NCI-H748 (cell line): Measurements from ENCODE around the gene HSD11B2.
A peak's percentile ranks its signal among the peaks of the same experiment; 100 is the strongest.

Experiments used
- DNase-seq: peaks from one replicate; lab custom pipeline; 2025; ENCODE audit not compliant: unreplicated experiment; lab: John Stamatoyannopoulos, UW

Gene HSD11B2

GRCh38 chr16:67470359-67470758, 39.4 kb downstream of the HSD11B2 start:
- DNase-seq: peak; percentile 23

DNA sequence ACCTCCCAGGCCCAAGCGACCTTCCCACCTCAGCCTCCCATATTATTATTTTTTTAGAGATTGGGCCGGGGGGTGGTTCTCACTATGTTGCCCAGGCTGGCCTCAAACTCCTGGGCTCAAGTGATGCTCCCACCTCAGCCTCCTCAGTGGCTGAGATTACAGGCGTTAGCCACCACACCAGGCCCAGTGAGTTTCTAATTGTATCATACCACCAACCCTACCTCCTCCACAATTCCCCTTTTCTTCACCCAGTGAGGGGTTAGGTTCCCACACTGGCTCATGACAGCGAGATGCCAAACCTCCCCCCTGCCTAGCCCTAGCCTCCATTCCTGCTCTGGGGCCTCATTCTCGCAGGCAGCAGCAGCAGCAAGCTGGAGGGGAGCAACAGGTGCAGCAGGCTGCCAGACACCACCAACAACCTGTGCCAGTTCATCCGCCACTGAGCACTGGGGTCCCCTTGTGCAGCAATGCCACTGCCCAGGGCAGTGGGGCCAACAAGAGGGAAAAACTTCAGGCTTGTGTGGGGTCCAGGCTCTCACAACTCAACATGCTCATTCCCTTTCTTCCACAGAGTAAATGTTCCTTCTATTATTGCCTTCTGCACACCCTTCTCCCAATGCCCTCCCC, 41.0 kb downstream of the HSD11B2 start:
- DNase-seq: no peak

DNA sequence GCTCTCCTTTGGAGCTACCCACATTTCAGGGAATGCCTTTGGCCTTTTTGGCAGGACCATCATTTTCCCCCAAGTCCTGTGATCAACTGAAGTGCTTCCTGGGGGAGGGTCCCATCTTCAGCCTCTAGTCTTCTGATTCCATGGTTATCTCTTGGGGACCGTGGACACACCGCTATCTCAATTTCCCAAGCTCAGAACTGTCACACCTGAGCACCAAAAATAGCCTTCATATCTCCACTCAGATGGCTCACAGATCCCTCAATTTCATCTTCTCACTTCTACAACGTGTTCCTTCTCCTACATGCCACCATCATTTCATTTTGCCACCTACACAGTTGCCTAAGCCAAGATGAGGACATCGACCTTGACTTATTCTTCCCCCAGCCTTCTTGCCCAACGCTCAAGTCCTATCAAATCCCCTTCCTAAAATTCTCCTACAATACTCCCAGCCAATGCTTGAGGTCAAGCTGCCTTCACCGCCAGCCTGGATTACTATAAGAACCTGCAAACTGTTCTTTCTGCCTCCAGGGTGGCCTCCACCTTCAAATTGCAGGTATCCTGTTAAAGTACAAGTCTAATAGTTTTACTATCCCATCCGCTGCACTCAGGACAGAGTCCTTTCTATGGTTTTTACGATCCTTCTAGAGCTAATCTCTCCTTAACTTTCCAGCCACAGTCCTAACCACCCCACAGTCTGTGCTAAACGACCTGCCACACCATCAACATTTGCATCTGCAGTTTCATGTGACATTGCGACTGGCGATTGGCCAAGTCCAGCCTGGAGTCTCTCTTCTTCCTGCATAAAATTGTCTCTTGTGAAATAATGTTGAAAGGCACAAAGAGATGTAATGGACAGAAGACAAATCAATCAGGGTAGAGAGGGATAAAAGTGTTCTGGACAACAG, 43.9 kb downstream of the HSD11B2 start:
- DNase-seq: no peak

DNA sequence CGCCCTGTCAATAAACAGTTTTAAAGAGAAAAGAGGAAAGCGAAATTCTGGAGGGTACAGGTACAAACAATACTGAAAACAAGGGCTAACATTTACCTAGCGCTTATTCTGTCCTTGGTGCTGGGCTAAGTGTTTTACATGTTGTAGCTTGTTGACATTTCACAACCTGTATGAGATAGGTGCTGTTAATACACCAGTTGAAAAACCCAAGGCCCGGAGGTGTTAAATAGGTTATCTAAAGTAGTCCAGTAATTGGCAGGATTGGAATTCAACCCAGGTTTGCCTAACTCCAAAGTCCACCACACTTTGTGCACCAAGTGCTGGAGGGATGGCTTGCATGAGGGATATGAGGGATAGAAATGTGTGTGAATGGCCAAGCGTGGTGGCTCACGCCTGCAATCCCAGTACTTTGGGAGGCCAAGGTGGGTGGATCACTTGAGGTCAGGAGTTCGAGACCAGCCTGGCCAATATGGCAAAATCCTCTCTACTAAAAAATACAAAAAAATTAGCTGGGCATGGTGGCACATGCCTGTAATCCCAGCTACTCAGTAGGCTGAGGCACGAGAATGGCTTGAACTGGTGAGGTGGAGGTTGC, 47.1 kb downstream of the HSD11B2 start:
- DNase-seq: no peak

- DNase-seq: peak; percentile 94
Observed at GRCh38 chr16:67480833-67481560, 50.1 kb downstream of the HSD11B2 start, which contains the start of gene ATP6V0D1. ATP6V0D1 (minus strand) TSS chr16:67481157; CDS start chr16:67481086, 71 bp downstream.

DNA sequence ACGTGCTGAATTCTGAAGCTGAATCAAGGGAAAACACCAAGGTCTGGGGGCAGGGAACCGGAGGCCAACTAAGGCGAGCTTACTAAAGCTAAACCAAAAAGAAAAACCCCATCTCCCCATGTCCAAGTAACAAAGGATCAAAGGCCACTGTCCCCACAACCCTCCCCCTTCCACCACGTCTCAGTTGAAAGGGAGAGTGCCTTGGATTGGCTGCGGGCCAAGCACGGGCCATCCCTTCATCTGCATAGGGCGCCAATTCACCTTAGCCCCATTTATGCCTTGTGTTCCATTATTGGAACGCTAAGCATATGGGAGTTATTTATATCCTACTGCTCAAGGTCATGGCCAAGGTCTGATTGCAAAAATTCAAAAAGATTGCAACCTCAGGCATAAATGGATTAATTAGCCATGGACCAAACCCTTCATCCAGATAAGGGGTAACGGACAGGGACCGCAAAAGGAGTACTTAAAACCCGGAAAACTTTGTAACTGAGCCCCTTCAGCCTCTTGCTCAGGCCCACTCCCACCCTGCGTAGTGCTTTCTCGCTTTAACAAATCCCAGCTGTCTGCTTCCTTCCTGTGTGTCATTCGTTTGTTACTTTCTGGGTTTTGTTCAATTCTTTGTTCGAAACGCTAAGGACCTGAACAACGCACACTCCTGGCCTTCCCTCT, 50.8 kb downstream of the HSD11B2 start:
- peak; percentile 45 for DNase-seq

DNA sequence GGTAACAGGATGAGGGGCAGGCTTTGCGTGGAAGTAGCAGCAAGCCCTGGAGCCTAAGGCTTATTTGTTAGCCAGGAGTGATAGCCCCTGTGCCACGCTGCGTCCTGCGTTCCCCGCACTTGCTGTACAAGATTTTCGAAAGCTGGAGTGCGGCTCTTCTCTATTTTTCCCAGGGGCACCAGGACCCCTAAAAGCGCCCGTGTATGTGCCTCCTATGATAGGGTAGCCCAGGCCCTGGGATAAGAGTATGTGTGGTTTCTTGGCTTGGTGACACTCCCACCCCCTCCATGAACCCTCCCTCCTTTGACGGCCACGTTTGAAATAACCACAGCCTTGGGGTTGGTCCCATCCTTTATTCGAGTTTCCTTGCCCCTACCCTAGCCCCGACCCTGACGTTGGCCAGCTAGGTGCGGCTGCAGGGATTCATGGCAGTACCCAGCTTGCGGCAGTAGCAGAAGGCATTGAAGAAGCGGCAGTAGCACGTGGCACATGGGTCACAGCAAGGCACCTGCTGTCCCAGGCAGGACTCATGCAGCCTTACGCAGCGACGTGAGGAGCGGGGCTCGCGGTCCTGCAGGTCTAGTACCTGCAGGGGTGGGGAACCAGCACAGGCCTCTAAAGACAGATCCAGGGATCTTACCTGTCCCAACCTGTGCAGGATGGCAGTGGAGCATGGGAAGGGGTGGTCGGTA, 51.5 kb downstream of the HSD11B2 start:
- DNase-seq: no peak

DNA sequence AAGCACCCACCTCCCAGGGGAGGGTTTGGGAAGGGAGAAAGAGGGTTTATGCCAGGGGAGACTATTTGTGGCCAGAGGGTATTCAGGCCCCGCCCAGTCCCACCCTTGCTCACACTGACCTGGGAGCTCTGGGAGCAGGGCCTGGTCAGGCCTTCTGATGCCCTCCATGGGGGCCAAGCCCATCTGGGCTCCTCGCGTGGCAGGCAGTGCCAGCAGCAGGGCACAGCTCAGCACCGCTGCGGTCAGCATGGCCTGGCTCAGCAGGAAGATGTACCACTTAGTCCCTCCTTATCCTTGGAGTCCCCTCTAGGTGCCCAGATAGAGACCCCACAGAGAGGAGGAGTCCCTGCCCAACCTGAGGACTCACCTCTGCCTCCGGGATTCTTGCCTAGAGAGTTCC, 52.2 kb downstream of the HSD11B2 start, which contains the start of gene AGRP:
AGRP (minus strand) TSS at position 398 of the 400 bp plus-strand sequence; CDS start at position 249, 149 bp downstream.
- no peak for DNase-seq

- DNase-seq: no peak
Observed at GRCh38 chr16:67483731-67484525, 53.0 kb downstream of the HSD11B2 start.

DNA sequence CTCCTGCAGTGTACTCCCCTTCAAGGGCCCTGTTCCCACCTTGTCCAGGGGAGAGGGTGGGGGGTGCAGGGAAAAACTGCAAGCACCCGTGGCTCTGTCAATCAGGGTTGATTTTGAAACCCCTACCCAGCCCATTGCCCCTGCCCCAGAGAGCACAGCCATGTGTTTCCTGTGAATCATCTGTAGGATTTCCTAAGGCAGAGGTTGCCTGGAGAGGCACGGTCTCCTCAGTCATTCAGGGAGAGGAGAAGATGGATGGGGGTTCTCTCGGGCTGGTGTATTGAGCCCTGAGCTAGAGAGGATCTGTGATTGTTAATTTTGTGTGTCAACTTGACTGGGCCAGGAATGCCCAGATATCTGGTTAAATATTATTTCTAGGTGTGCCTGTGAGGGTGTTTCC, 55.9 kb downstream of the HSD11B2 start:
- DNase-seq: no peak
